ENCODE results near the gene TREML4.

The TREML4 gene

GRCh38 chr6:41255638-41256246, 27.6 kb downstream of the TREML4 start:
- DNase-seq: no peak

- DNase-seq: no peak
Observed at GRCh38 chr6:41256383-41256782, 28.2 kb downstream of the TREML4 start.

- peak; percentile 87 for DNase-seq
Observed at GRCh38 chr6:41257369-41258195, 29.4 kb downstream of the TREML4 start.

GRCh38 chr6:41258196-41258493, 30.0 kb downstream of the TREML4 start:
- no peak for DNase-seq

GRCh38 chr6:41262401-41262800, 34.3 kb downstream of the TREML4 start:
- no peak for DNase-seq

- DNase-seq: no peak
Observed at GRCh38 chr6:41263267-41263666, 35.1 kb downstream of the TREML4 start.

- DNase-seq: no peak
Observed at GRCh38 chr6:41266541-41266940, 38.4 kb downstream of the TREML4 start.

GRCh38 chr6:41268478-41268877, 40.3 kb downstream of the TREML4 start:
- no peak for DNase-seq

- DNase-seq: no peak
Observed at GRCh38 chr6:41269166-41269565, 41.0 kb downstream of the TREML4 start.

- no peak for DNase-seq
Observed at GRCh38 chr6:41269716-41270115, 41.6 kb downstream of the TREML4 start.

- no peak for DNase-seq
Observed at GRCh38 chr6:41271901-41272395, 43.8 kb downstream of the TREML4 start.

GRCh38 chr6:41272591-41273240, 44.6 kb downstream of the TREML4 start:
- DNase-seq: no peak

- no peak for DNase-seq
Observed at GRCh38 chr6:41273714-41274113, 45.6 kb downstream of the TREML4 start.

- DNase-seq: no peak
Observed at GRCh38 chr6:41274256-41274655, 46.1 kb downstream of the TREML4 start.

GRCh38 chr6:41275489-41275888, 47.3 kb downstream of the TREML4 start:
- DNase-seq: no peak

GRCh38 chr6:41277605-41278004, 49.5 kb downstream of the TREML4 start:
- no peak for DNase-seq

GRCh38 chr6:41278699-41279405, 50.7 kb downstream of the TREML4 start:
- DNase-seq: peak; percentile 76

- no peak for DNase-seq
Observed at GRCh38 chr6:41280381-41281057, 52.4 kb downstream of the TREML4 start.

GRCh38 chr6:41283600-41283999, 55.5 kb downstream of the TREML4 start:
- no peak for DNase-seq

GRCh38 chr6:41284726-41285125, 56.6 kb downstream of the TREML4 start:
- no peak for DNase-seq

GRCh38 chr6:41286544-41287346, 58.6 kb downstream of the TREML4 start, which contains the start of gene TREM1:
TSS of gene TREM1 (minus strand) at chr6:41286682. CDS start at chr6:41286655, 27 bp downstream.
- DNase-seq: no peak
